NCI-H1694 treated with DMSO at 0.1 percent for 48 hours (cell line): Measurements from ENCODE around the gene PTPN3.

Experiments used
- DNase-seq: peaks from one replicate; lab custom pipeline; 2025; lab: John Stamatoyannopoulos, UW

The PTPN3 gene

DNA sequence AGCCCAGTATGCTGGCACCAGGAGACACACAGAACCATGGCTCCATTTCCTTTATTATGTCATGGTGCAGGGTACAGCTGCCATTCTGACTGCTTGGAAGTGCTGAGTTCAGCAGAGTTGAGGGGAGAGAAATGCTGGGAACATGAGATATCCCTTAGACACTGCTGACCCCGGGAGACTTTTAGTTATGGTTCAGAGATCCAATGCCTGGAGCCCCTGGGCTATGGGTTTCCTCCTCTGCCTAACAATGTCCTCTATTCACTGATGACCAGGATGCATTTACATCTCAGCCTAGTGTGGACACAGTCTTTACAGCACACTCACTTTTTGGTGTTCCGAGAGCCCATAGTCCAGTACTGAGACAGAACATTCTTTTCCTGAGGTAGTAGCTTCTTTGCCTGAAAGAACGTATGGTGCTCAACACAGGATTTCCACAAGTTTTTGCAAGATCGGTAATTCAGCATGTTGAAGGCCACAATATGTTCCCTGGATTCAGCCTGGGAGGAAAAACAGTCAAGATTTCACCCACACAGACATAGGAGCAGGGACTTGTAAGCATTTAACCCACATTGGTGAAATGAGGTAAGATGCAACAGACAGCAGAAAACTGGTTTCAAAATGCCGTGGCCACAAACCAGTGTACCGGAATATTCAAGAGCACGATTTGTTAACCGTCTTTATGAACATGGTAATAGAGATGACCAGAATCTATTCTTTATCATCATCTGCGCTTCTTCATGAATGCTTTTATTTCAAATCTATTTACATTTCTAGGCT, 71.3 kb downstream of the PTPN3 start:
- DNase-seq, result no peak

DNA sequence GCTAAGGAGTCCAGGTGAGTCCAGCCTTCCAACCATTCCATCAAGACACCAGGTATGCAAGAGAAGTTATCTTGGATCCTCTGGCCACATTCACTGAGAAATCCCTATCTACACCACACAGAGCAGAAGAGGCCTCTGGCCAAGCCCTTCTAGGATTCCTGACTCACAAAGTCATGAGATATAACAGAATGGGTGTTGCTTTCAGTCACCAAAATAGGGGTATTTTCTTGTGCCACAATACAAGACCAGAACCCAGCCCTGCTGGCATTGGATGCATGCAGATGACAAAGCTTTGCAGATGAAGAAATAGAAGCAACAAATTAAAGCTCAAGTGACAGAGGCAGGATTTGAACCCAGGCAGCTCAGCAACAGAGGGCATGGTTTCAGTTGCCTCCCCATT, 73.5 kb downstream of the PTPN3 start:
- no peak for DNase-seq

DNA sequence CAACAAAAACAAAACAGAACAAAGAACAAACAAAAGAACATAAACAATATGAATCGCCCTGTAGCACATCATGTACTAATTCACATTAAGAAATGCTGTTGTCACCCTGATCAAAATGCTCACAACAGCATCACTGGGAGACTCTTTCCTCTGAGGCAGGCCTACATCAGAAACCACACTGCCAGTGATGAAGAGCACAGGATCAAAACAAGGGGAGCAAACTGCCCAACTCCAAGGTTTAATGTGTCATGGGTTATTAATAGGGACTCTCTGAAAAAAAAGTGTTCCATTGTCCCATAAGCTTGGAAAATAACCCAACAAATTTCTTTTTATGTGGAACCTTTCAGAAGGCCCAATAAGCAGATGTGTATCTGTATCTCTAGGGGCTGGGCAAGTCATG, 74.2 kb downstream of the PTPN3 start:
- DNase-seq, result no peak

DNA sequence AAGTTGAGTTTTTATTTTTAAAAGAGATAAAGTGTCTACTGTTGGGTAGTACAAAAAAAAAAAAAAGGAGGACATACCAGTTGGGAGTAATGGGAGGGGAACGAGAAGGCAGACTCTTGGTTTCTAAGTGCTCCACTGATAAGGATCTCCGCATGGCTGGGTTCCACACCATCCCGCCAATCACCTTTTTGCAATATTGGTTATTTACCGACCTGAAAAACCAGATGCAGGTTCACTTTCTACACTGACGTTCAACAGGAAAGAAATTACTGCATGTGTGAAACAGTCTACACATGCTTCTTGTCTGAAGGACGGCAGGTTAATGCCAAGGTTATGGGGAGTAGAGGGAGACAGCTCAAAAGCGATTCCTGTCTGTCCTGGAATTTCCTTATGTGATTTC, 75.5 kb downstream of the PTPN3 start:
- DNase-seq, result no peak

DNA sequence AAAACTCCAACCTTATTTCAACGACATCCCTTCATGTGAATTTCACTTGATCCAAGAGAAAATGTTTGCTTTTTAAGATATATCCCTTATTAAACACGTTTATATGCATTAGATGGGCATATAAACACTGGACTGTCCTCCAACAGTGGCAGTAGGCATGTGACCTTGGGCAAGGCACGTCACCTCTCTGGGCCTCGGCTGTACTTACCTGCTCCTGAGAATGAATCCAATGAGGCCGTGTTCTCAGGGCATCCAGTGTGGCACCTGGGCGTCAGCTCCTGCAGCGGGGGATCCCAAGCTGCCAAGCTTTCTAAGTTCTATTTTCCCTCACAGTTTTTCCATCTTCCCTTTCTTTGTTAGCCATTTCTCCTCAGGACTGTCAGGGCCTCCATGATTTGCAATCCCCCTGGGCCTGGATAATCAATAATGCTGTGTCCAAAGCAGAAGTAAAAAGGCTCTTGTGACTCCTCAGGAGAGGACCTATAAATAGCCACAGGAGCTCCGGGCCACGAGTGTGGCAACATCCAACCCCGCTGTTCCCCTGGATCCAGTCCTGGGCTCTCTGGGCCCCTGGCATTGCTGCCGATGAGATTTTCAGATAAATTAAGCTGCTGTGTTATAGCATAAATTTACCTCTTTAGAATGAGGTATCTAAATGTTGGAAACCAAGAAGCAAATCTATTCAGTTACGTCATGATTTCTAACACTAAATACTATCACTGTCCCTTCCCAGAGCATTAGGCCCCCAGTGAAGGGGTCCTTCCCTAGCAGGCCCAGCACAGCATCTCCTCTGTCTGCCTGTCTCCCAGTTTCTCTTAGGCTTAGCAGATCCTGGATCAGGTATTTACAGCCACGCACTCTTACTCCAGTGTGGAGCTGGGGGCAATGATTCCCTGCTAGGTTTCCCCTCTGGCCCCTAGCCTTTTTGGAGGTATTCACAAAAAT, 76.8 kb downstream of the PTPN3 start:
- no peak for DNase-seq

DNA sequence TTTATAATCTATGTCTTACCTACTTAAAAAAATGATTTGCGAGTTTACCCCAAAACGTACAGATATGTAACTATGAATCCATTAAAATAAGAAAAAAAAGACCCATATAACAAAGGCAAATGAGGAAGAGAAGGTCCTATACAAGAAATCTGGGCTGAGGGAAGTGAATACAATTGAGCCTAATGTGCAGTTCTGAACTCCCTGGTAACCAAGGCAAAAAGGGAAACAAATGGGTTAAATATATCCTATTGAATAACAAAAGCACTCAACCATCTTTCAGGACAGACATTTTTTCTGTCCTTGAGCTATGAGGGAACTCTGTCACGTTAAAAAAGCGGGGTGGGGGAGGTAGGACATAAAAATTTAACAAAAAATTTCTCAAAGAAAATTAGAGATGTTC, 78.6 kb downstream of the PTPN3 start:
- no peak for DNase-seq

DNA sequence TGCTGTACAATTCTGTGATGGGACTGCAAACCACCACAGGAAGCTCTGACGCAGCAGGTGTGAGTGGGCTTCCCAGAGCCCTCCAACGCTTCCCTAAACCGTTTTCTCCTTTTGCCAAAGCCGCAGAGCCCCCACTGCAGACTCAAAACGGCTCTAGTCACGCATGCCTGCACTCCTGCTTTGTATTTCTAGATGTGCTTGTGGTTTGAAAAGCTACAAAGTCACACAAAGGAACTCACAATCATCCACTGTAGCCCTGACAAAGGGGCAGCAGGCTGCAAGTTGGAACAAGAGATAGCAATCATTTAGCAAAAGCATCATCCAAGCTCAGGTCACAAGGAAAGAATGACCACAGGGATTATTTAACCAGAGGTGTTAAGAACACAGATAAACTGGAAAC, 79.3 kb downstream of the PTPN3 start:
- DNase-seq, result no peak

DNA sequence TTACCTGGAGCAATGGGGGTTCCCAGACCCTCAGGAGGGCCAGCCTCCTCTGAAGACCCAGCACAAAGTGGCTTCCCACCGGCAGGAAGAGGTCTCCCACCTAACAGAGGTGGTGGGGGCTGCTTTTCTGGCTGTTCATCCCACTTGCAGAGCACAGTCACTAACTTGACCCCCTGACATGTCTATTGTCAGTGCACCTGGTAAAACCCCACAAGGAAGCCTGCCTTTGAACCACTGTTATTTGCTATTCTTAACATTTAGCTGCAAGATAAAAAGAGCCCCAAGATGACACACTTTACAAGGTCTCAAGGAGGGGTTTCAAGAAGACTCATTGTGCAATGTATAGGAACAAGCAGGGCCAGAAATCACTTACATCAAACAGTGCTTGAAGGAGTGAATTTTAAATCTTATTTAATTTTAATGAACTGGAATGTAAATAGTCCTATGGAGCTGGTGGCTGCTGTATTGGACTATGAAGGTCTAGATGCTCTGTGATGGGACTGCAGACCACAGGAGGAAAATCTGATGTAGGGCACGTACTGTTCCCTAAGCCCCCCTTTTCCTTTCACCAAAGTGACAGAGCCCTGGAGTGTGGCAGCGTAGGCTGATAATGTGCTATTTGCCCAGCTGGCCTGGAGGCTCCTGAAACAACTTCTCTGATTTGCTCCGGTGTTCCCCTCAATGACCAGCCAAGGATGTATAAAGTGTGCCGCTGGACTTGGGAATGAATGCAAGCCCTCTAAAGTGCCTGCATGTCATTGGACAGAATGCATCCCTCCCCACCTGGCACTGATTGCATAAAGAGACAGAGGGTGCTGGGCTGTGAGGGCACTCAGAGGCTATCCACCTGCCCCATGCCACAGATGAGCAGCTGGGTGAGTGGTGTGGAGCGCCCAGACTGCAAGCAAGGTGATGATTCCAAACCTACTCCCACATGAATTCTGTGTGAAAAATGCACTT, 80.2 kb downstream of the PTPN3 start:
- DNase-seq, result no peak

DNA sequence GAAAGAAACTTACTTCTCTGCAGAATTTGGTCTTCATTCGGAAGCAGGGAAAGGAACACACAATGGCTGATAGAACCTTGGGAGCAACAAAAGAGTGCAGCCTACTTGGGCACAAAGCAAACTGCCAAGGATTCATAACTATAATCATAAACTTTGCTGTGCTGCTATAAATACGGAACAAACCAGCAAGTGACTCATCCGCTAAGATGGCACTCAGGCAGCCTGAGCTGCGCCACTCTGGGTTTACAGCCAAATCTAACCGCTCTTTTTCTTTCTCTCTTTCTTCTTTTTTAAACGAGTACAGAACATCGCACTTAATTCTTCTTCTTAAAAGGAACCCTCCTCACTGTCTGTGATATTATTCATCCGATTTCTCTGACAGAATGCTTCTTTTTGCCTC, 81.1 kb downstream of the PTPN3 start:
- no peak for DNase-seq

DNA sequence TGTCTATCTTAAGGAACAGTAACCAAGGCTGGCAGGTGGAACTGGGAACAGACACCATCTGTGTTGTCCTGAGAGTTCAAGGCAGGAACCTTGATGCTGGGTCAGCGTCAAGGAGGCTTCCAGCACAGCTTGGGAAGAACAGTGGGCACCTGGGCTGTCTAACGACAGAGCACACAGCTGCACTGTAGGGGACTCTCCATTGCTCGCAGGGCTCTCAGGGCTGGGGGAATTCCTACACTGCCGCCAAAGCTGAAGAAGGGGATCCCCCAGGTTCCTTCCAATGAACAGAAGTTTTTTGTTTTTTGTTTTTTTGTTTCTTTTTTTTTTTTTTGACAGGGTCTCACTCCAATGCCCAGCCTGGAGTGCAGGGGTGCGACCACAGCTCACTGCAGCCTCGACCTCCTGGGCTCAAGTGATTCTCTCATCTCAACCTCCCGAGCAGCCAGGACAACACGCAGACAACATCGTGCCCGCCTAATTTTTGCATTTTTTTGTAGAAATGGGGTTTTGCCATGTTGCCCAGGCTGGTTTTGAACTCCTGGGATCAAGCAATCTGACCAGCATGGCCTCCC, 81.9 kb downstream of the PTPN3 start:
- DNase-seq, result no peak

DNA sequence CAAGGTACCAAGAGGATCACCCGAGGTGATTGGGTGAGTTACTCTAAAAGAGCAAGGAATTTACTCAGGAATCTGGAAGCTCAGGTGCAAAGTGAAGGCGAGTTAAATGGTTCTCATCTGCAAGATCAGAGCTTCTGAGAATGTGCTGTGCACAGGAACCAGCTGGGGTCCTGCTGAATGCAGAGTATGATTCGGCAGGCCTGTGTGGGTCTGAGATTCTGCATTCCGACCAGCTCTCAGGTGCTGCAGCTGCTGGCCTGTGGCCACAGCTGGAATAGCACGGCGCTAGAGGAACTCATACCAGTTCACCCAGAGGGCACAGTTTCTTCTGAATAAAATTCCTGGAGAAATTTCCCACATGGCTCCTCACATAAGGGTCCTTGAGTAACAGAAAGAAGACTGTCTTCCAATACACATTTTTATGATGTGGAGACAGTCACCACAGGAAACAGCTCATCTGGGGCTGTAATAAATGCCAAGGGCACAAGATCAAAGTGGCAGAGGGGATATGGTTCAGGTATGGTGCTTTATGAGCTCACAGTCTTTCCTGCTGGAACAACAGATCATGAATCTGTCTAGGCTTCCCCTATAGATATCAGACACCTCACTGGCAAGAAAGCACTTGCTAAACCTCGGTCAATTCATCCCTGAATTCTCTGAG, 83.9 kb downstream of the PTPN3 start:
- DNase-seq, result no peak

DNA sequence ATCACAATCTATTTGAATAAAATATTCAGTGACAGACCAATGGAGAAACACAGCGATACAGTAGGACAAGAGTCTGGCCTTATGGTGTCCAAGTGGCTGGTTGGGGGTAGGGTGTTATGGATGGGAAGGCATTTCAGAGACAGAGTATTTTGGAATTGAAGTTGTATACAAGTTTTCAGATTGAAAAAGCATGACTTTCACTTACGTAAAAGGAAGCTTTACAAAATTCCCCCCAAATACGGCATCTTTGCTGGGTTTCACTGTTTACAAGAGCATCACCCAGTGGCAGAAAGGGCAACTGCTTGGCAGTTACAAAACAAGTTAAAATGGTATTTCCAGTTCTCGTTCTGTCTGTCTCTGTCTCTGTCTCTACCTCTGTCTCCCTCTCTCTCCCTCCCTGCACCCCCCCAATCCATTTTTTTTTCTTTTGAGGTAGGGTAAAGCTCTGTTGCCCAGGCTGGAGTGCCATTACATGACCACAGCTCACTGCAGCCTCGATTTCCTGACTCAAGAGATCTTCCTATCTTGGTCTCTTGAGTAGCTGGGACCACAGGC, 86.2 kb downstream of the PTPN3 start:
- DNase-seq, result no peak

DNA sequence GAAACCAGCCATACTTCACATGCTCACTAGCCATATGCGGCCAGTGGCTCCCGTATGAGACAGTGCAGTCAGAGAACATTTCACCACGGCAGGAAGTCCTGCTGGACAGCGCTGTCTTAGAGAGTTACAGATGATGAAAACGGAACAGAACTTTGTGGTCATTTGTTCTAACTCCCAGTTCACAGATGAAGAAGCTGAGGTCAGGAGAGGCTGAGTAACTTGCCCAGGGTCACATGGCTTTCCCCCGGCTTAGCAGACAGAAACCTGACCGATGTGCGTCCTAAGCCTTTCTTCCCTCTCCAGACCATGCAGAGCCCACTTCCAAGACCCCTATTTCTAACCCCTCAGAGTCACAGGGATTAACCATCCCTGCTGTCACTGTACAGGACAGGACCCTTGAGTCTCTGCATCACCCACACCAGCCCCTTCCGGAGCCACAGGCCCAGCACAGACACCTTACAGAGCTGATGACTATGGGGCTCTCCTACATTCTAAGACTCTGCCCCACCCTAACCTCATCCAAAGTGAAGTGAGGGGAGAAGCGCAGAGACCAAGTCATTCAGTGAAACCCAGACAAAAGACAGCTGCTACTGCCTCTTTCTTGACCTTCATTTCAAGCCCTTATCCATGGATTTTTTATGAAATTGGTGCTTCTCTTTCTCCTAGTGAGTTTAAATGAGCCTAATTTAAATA, 86.9 kb downstream of the PTPN3 start:
- no peak for DNase-seq

DNA sequence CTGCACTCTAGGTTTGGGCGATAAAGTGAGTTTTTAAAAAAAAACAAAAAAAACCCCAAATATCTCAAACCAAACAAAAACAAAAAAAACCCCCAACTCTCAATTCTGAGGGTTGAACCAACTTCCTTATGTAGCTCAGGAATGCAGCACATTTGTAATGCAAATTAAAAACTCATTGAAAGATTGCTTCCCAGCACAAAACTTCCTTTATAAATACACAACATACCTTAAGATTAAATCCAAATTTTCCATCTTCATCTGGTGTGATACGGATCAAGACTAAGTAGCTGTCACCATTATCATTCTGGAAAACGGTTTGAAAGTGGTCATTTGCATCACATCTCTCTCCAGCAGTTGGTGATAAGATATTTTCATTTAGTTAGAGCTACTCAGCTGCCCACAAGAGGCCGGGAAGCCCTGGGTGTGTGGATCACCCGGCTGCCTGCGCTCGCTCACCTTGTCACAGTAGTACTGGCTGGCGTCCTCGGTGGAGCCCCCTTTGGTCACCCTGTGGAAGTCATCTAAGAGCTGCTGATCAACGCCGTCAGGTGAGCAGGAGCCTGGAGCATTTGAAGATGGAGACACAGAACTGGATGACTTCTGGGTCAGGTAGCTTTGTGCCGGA, 88.2 kb downstream of the PTPN3 start:
- no peak for DNase-seq

DNA sequence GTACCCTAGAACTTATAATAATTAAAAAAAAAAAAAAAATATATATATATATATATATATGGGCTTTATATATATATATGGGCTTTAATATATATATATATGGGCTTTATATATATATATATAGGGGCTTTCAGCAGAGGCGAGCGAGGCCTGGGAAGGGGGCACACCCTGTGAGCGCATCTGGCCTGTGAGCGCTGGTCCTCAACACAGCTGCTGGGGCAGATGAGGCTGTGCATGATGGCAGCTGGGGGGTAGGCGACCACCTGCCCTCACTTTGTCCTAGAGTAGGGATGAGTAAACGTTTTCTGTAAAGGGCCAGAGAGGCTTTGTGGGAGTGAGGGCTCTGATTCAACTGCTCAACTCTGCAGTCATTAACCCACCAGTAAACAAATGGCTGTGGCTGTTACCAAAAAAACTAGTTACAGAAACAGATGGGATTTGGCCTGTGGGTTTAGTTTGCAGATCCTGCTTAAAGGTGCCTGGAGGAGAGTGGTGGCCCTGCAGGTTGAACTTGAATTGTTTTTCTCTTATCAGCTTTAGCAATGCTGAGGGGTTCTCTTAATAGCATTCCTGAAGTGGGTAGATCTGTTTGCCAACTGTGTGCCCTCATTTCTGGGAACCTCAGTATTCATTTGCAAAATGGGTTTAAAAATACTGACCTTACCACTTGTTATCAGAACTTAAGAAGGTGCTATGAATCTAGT, 89.2 kb downstream of the PTPN3 start:
- peak; percentile 11 for DNase-seq

DNA sequence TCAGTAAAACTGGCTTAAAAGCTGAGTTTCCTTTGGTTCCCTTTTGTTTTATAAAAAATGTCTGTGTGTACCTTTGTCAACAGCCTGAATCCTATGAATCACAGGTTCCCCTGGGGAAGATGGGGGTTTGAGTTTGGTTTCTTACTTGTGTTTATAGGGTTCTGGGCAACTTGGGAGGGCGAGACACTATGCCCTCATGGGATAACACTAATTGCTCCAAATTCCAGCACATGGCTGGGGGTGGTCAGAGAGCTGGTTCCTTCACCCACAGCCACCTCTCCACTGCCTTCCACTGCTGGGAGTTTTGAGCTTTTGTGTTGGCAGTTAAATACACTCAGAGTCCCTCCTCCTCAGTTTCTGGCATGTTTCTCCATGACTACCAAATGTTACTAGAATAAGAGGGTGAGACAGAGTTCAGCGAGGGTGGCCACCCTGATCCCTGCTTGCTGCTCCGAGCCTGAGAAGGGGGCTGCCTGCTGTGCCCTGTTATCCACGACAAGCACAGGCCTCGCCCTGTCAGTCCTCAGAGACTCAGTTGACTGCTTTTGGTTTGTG, 94.3 kb downstream of the PTPN3 start:
- DNase-seq, result no peak

DNA sequence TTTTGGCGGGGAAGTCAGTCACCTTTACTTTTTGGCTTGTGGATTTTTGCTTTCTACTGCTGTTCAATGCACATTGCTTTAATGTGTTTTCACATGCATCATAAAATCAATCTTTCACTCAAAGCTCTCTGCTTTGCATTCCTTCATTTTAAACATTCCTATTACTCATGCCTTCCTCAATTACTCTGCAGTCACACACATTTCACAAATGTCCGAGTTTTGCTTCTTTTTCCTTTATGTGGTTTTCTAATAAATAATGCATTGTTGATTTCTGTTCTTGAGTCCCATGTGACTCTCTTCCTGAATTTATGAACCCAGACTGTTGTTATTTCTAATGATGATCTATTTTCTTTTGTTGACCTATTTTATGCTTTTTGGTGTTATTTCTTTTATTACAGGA, 95.0 kb downstream of the PTPN3 start:
- no peak for DNase-seq

DNA sequence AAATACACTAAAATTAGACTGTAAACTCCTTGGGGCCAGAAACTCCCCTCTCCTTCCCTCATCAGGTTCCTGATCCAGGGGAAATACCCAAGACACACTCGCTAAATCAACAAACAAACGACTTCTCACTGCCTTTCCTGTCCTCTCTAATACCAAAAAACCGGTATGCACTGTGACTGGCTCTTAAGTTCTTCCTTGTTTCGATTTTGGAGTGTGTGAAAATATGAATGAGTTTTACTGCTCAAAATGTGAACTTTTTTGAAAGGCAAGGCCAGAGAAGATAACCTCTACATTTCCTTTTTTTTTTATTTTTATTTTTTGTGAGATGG, 96.2 kb downstream of the PTPN3 start:
- DNase-seq, result no peak
